ENCODE results near the gene LEKR1.
"Not testable (repeated sequence)": the region's sequence is repeated elsewhere in the genome, so short reads cannot be mapped to it uniquely, and the experiment has no call there.

LEKR1 gene

GRCh38 chr3:156879491-156879890, 53.3 kb downstream of the LEKR1 start:
- not testable (repeated sequence) for H3K79me1 ChIP-seq (ENCODE audit: low read depth, low read length); H3K9me3 ChIP-seq (replicated peaks in 1 of 2; ENCODE audit: control insufficient read depth in 2 of 2, insufficient read depth in 1 of 2, low read depth in 1 of 2, low read length in 2 of 2); H4K91ac ChIP-seq (ENCODE audit: low read depth, low read length, poor library complexity); H3K36me3 ChIP-seq (replicated peaks in 1 of 2; ENCODE audit: control insufficient read depth in 2 of 2, insufficient read depth in 2 of 2, low read length in 2 of 2); H3K18ac ChIP-seq (ENCODE audit: low read length); H3K4me1 ChIP-seq (ENCODE audit: control insufficient read depth in 2 of 2, insufficient read depth in 1 of 2, low read depth in 1 of 2, low read length in 2 of 2); H3K9ac ChIP-seq (ENCODE audit: low read depth, low read length, poor library complexity); H4K8ac ChIP-seq (ENCODE audit: low read depth, low read length); H2BK15ac ChIP-seq (ENCODE audit: low read length); H3K27me3 ChIP-seq (ENCODE audit: control insufficient read depth in 3 of 3, insufficient read depth in 3 of 3, low read depth in 1 of 3, low read length in 3 of 3); H3K4ac ChIP-seq (ENCODE audit: low read length); H2BK120ac ChIP-seq (ENCODE audit: low read depth, low read length); H2BK12ac ChIP-seq (ENCODE audit: low read length); H3K14ac ChIP-seq (ENCODE audit: low read length); H3K27ac ChIP-seq (replicated peaks; ENCODE audit: low read length); DNase-seq (ENCODE audit: low spot score); H3K23ac ChIP-seq (ENCODE audit: low read depth, low read length, poor library complexity); H3K4me3 ChIP-seq (ENCODE audit: low read length in 2 of 2); H2AFZ ChIP-seq (ENCODE audit: low read length); H2AK5ac ChIP-seq (ENCODE audit: low read depth, low read length); H2BK5ac ChIP-seq (ENCODE audit: low read length); H3K4me2 ChIP-seq (ENCODE audit: insufficient read depth, low read length, poor library complexity, severe bottlenecking)
- WGBS, 2 donors (ENCODE audit: extremely low coverage in 2 of 2, insufficient read length in 2 of 2, insufficient replicate concordance in 1 of 2) = no CpG with 5 or more reads among the region's 3 CpGs

- no peak for DNase-seq (ENCODE audit: low spot score)
- Histone ChIP-seq H4K8ac (ENCODE audit: low read depth, low read length) (no peak overlapping the region), H3K79me1 (ENCODE audit: low read depth, low read length) (no peaks in the 10 kb centered on the region), H2BK15ac (ENCODE audit: low read length) (no peak overlapping the region), H3K4me1 (ENCODE audit: control insufficient read depth in 2 of 2, insufficient read depth in 1 of 2, low read depth in 1 of 2, low read length in 2 of 2) (no peaks in the 10 kb centered on the region), H3K4me2 (ENCODE audit: insufficient read depth, low read length, poor library complexity, severe bottlenecking) (no peak overlapping the region), H3K9ac (ENCODE audit: low read depth, low read length, poor library complexity) (no peak overlapping the region), H2AFZ (ENCODE audit: low read length) (no peak overlapping the region), H3K36me3 (replicated peaks in 1 of 2; ENCODE audit: control insufficient read depth in 2 of 2, insufficient read depth in 2 of 2, low read length in 2 of 2) (no peaks in the 10 kb centered on the region), H2BK5ac (ENCODE audit: low read length) (no peak overlapping the region), H3K14ac (ENCODE audit: low read length) (no peak overlapping the region), H3K27ac (replicated peaks; ENCODE audit: low read length) (no peak overlapping the region), H3K9me3 (replicated peaks in 1 of 2; ENCODE audit: control insufficient read depth in 2 of 2, insufficient read depth in 1 of 2, low read depth in 1 of 2, low read length in 2 of 2) (peaks cover 0 to 9% of the 10 kb centered on the region in 2 donors), H3K23ac (ENCODE audit: low read depth, low read length, poor library complexity) (no peak overlapping the region), H2BK12ac (ENCODE audit: low read length) (no peak overlapping the region), H2AK5ac (ENCODE audit: low read depth, low read length) (no peak overlapping the region), H3K18ac (ENCODE audit: low read length) (no peak overlapping the region), H4K91ac (ENCODE audit: low read depth, low read length, poor library complexity) (no peak overlapping the region), H2BK120ac (ENCODE audit: low read depth, low read length) (no peak overlapping the region), H3K27me3 (ENCODE audit: control insufficient read depth in 3 of 3, insufficient read depth in 3 of 3, low read depth in 1 of 3, low read length in 3 of 3) (no peaks in the 10 kb centered on the region), H3K4me3 (ENCODE audit: low read length in 2 of 2) (no peak overlapping the region), H3K4ac (ENCODE audit: low read length) (no peak overlapping the region)
- no CpG with 5 or more reads among the region's 1 CpG for WGBS, 2 donors (ENCODE audit: extremely low coverage in 2 of 2, insufficient read length in 2 of 2, insufficient replicate concordance in 1 of 2)
Observed at GRCh38 chr3:156885761-156886160, 59.6 kb downstream of the LEKR1 start.

GRCh38 chr3:156888176-156888575, 62.0 kb downstream of the LEKR1 start:
- Histone ChIP-seq H3K36me3 (replicated peaks in 1 of 2; ENCODE audit: control insufficient read depth in 2 of 2, insufficient read depth in 2 of 2, low read length in 2 of 2) (no peaks in the 10 kb centered on the region), H2AFZ (ENCODE audit: low read length) (no peak overlapping the region), H3K4ac (ENCODE audit: low read length) (no peak overlapping the region), H2AK5ac (ENCODE audit: low read depth, low read length) (no peak overlapping the region), H2BK5ac (ENCODE audit: low read length) (no peak overlapping the region), H4K8ac (ENCODE audit: low read depth, low read length) (no peak overlapping the region), H3K4me3 (ENCODE audit: low read length in 2 of 2) (no peak overlapping the region), H3K23ac (ENCODE audit: low read depth, low read length, poor library complexity) (no peak overlapping the region), H3K9ac (ENCODE audit: low read depth, low read length, poor library complexity) (no peak overlapping the region), H3K4me1 (ENCODE audit: control insufficient read depth in 2 of 2, insufficient read depth in 1 of 2, low read depth in 1 of 2, low read length in 2 of 2) (no peaks in the 10 kb centered on the region), H3K14ac (ENCODE audit: low read length) (no peak overlapping the region), H2BK12ac (ENCODE audit: low read length) (no peak overlapping the region), H3K79me1 (ENCODE audit: low read depth, low read length) (no peaks in the 10 kb centered on the region), H3K9me3 (replicated peaks in 1 of 2; ENCODE audit: control insufficient read depth in 2 of 2, insufficient read depth in 1 of 2, low read depth in 1 of 2, low read length in 2 of 2) (peaks cover 0 to 9% of the 10 kb centered on the region in 2 donors), H4K91ac (ENCODE audit: low read depth, low read length, poor library complexity) (no peak overlapping the region), H3K27ac (replicated peaks; ENCODE audit: low read length) (no peak overlapping the region), H3K18ac (ENCODE audit: low read length) (no peak overlapping the region), H3K4me2 (ENCODE audit: insufficient read depth, low read length, poor library complexity, severe bottlenecking) (no peak overlapping the region), H3K27me3 (ENCODE audit: control insufficient read depth in 3 of 3, insufficient read depth in 3 of 3, low read depth in 1 of 3, low read length in 3 of 3) (no peaks in the 10 kb centered on the region), H2BK15ac (ENCODE audit: low read length) (no peak overlapping the region), H2BK120ac (ENCODE audit: low read depth, low read length) (no peak overlapping the region)
- no CpG with 5 or more reads among the region's 2 CpGs for WGBS, 2 donors (ENCODE audit: extremely low coverage in 2 of 2, insufficient read length in 2 of 2, insufficient replicate concordance in 1 of 2)
- no peak for DNase-seq (ENCODE audit: low spot score)

- Histone ChIP-seq H3K4ac (ENCODE audit: low read length) (no peak overlapping the region), H3K4me1 (ENCODE audit: control insufficient read depth in 2 of 2, insufficient read depth in 1 of 2, low read depth in 1 of 2, low read length in 2 of 2) (no peaks in the 10 kb centered on the region), H3K27me3 (ENCODE audit: control insufficient read depth in 3 of 3, insufficient read depth in 3 of 3, low read depth in 1 of 3, low read length in 3 of 3) (no peaks in the 10 kb centered on the region), H3K14ac (ENCODE audit: low read length) (no peak overlapping the region), H2BK120ac (ENCODE audit: low read depth, low read length) (no peak overlapping the region), H3K9ac (ENCODE audit: low read depth, low read length, poor library complexity) (no peak overlapping the region), H2AK5ac (ENCODE audit: low read depth, low read length) (no peak overlapping the region), H3K9me3 (replicated peaks in 1 of 2; ENCODE audit: control insufficient read depth in 2 of 2, insufficient read depth in 1 of 2, low read depth in 1 of 2, low read length in 2 of 2) (peaks cover 0 to 9% of the 10 kb centered on the region in 2 donors), H3K27ac (replicated peaks; ENCODE audit: low read length) (no peak overlapping the region), H2BK5ac (ENCODE audit: low read length) (no peak overlapping the region), H4K8ac (ENCODE audit: low read depth, low read length) (no peak overlapping the region), H3K18ac (ENCODE audit: low read length) (no peak overlapping the region), H3K23ac (ENCODE audit: low read depth, low read length, poor library complexity) (no peak overlapping the region), H2BK12ac (ENCODE audit: low read length) (no peak overlapping the region), H2AFZ (ENCODE audit: low read length) (no peak overlapping the region), H4K91ac (ENCODE audit: low read depth, low read length, poor library complexity) (no peak overlapping the region), H3K79me1 (ENCODE audit: low read depth, low read length) (no peaks in the 10 kb centered on the region), H3K4me2 (ENCODE audit: insufficient read depth, low read length, poor library complexity, severe bottlenecking) (no peak overlapping the region), H2BK15ac (ENCODE audit: low read length) (no peak overlapping the region), H3K4me3 (ENCODE audit: low read length in 2 of 2) (no peak overlapping the region), H3K36me3 (replicated peaks in 1 of 2; ENCODE audit: control insufficient read depth in 2 of 2, insufficient read depth in 2 of 2, low read length in 2 of 2) (no peaks in the 10 kb centered on the region)
- WGBS, 2 donors (ENCODE audit: extremely low coverage in 2 of 2, insufficient read length in 2 of 2, insufficient replicate concordance in 1 of 2) = no CpG with 5 or more reads among the region's 1 CpG
- DNase-seq (ENCODE audit: low spot score) = no peak
Observed at GRCh38 chr3:156888576-156888975, 62.4 kb downstream of the LEKR1 start.
